SH-SY5Y (cell line): ENCODE measurements around the gene IQCC.

Experiments
- GATA2 ChIP-seq: IDR thresholded peaks from 2 replicates; pipeline ENCODE4 v1.6.1; 2011; ENCODE audit warnings: mild to moderate bottlenecking, low read depth, low read length
- GATA3 ChIP-seq: IDR thresholded peaks from 2 replicates; pipeline ENCODE4 v1.6.1; 2011; ENCODE audit warnings: low read depth, mild to moderate bottlenecking, low read length, moderate library complexity

DNA sequence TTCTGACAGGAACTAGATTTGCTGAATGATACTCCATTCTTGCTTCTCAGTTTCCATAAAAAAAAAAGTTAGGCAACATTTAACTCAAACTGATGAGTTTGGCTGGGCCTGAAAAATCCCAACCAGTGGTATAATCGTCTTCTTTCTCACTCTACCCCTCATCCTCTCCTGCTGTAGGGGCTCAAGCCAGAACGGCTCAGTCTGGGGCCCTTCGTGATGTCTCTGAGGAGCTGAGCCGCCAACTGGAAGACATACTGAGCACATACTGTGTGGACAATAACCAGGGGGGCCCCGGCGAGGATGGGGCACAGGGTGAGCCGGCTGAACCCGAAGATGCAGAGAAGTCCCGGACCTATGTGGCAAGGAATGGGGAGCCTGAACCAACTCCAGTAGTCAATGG is 24.4 kb upstream of the IQCC start:
- TF ChIP-seq GATA2 = no peak
- TF ChIP-seq GATA3 = no peak
